CD4-positive, alpha-beta T cell (primary cell): Measurements from ENCODE around the gene RPS17. TPM values are rescaled to one million over a fixed set of nuclear protein-coding genes. Genes with fewer than 3 reads are reported as not detected.
"Not testable (repeated sequence)": the region's sequence is repeated elsewhere in the genome, so short reads cannot be mapped to it uniquely, and the experiment has no call there.

Experiments
- ATAC-seq: fragments of 200-7000 bp; cut with Tn5 transposase; one replicate; pipeline ENCODE4 v1.10.0; 2022; ENCODE audit warnings: mild to moderate bottlenecking; ENCODE audit not compliant: poor library complexity
- CTCF ChIA-PET: fragments of 350-600 bp; sonication (Branson Sonifier 250); formaldehyde crosslinking; loops from one replicate; lab custom pipeline; 2021; ENCODE audit warnings: antibody characterized with exemption, inconsistent platforms; lab: Charles Lee
- POLR2A ChIA-PET: fragments of 350-600 bp; sonication (Branson Sonifier 250); formaldehyde crosslinking; loops from one replicate; lab custom pipeline; 2021; ENCODE audit warnings: antibody characterized with exemption, inconsistent platforms; lab: Charles Lee
- DNase-seq, 14 experiments: peaks; one replicate each; pipeline ENCODE4 v3.0.0-alpha.2; 2013 to 2020; ENCODE audit warnings: mixed read lengths in 2 of 14
- H3K27ac ChIP-seq, 2 donors: one replicate each; pipeline versions ENCODE4 v1.5.1 to v1.7.0; 2013; ENCODE audit warnings: low read length in 2 of 2, low read depth in 1 of 2, mild to moderate bottlenecking in 1 of 2
- H3K27me3 ChIP-seq, 2 experiments: 1 replicate in 1 of 2; 2 replicates in 1 of 2; pipeline versions ENCODE4 v1.6.1 to v1.7.0; 2013; ENCODE audit warnings: low read length in 2 of 2, control low read depth in 1 of 2, mild to moderate bottlenecking in 1 of 2, moderate library complexity in 1 of 2; ENCODE audit not compliant: insufficient read depth in 2 of 2, control insufficient read depth in 1 of 2
- H3K36me3 ChIP-seq: one replicate; pipeline ENCODE4 v1.6.1; 2013; ENCODE audit warnings: low read length, control low read depth; ENCODE audit not compliant: insufficient read depth
- H3K4me1 ChIP-seq: one replicate; pipeline ENCODE4 v1.6.1; 2013; ENCODE audit warnings: low read length, control low read depth; ENCODE audit not compliant: insufficient read depth
- H3K4me3 ChIP-seq: one replicate; pipeline ENCODE4 v1.5.1; 2013; ENCODE audit warnings: mild to moderate bottlenecking, low read length, moderate library complexity
- H3K9me3 ChIP-seq, 2 experiments: 1 replicate in 1 of 2; 2 replicates in 1 of 2; pipeline versions ENCODE4 v1.6.1 to v1.7.0; 2013; ENCODE audit warnings: low read length in 2 of 2, mild to moderate bottlenecking in 2 of 2, control low read depth in 1 of 2, moderate library complexity in 1 of 2; ENCODE audit not compliant: control insufficient read depth in 1 of 2, insufficient read depth in 1 of 2
- H3K27ac Mint-ChIP-seq: one replicate; pipeline ENCODE4 v1.8.0; 2020; ENCODE audit warnings: mixed read lengths
- H3K27me3 Mint-ChIP-seq: one replicate; pipeline ENCODE4 v1.8.0; 2021; ENCODE audit warnings: mixed read lengths
- H3K36me3 Mint-ChIP-seq: one replicate; pipeline ENCODE4 v1.8.0; 2021; ENCODE audit warnings: low read depth, mixed read lengths
- H3K4me1 Mint-ChIP-seq: one replicate; pipeline ENCODE4 v1.8.0; 2021; ENCODE audit warnings: low read depth, mixed read lengths
- H3K4me3 Mint-ChIP-seq: one replicate; pipeline ENCODE4 v1.8.0; 2020; ENCODE audit warnings: mild to moderate bottlenecking, mixed read lengths
- H3K9me3 Mint-ChIP-seq: one replicate; pipeline ENCODE4 v1.8.0; 2020; ENCODE audit warnings: mixed read lengths
- intact Hi-C, 2 experiments: fragments of 100-400 bp; cut with DNase I in 1 of 2; cut with micrococcal nuclease in 1 of 2; formaldehyde crosslinking; loops; one replicate each; pipeline versions ENCODE4 v1.15.1 to v1.9.0; 2023 to 2025; cut with DNase I, micrococcal nuclease
- total RNA-seq, 174 experiments: library from RNA in 2 of 174; stranded (reverse) in 2 of 174; gene quantifications; one replicate each; pipeline ENCODE4 v1.2.3 and lab custom pipeline; 2021 to 2026
- TF ChIP-seq, protein P1 (sequence below): fragments of 200-600 bp; IDR thresholded peaks from one replicate; pipeline ENCODE4 v1.8.0; 2022; ENCODE audit warnings: antibody characterized with exemption, mild to moderate bottlenecking

The RPS17 gene
- total RNA-seq, 2 experiments from 2014 or later, result 3,141 to 3,180 TPM

DNA sequence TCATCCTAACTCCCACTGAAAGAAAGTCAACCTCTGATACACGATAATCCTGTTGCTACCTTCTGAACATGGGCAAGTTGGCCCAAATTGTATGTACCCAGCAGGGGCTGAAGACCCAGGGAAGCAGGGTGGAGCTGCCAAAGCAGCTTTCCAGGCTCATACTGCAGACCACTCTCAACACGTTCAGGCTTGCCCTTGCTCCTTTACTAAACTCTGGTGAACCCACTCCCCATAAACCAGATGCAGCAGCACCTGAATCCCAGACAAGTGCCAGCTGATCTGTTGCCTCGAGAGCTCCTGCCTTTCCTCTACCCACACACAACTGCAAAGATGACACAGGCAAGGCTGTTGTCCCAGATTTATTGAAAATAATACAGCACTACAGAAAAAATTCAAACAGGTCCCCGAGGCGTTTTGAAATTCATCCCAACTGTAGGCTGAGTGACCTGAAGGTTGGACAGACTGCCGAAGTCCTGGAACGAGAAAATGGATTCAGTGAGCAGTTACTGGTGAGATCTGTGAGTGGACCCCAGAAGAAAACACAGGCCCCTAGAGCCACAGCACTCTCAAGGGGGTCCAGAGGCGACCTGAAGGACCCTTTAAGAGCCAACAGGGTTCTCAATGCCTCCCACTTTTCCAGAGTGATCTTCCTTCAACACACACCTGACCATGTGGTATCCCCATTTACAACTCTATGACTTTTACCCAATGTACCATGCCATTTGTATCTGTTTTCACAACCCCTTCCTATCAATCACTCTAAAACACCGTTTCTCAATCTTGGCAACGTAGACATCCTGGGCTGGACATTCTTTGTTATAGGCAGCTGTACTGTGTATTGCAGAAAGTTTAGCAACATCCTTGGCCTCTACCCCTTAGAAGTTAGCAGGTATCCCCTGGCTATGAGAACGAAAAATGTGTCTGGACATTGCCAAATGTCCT lies 3.6 kb downstream of the RPS17 start:
- peak overlapping the region; percentile 69 for H3K4me3 Mint-ChIP-seq
- Histone ChIP-seq H3K27me3 (no peaks in the 10 kb centered on the region), H3K9me3 (peaks cover 0 to 3% of the 10 kb centered on the region in 2 experiments), H3K4me3 (no peak overlapping the region), H3K36me3 (peaks cover 46% of the 10 kb centered on the region), H3K4me1 (peaks cover 32% of the 10 kb centered on the region), H3K27ac (no peak overlapping the region)
- POLR2A ChIA-PET, result interaction anchor here (0.7 kb wide), 1 partner anchor 474 kb away, joined by 4 read pairs; the partner anchor contains the start of gene C15orf40
- peak overlapping the region; percentile 12 for H3K27ac Mint-ChIP-seq
- DNase-seq (peak in 1 of 14 experiments; percentile 12), ATAC-seq (no peak)
- TF ChIP-seq, protein P1, sequence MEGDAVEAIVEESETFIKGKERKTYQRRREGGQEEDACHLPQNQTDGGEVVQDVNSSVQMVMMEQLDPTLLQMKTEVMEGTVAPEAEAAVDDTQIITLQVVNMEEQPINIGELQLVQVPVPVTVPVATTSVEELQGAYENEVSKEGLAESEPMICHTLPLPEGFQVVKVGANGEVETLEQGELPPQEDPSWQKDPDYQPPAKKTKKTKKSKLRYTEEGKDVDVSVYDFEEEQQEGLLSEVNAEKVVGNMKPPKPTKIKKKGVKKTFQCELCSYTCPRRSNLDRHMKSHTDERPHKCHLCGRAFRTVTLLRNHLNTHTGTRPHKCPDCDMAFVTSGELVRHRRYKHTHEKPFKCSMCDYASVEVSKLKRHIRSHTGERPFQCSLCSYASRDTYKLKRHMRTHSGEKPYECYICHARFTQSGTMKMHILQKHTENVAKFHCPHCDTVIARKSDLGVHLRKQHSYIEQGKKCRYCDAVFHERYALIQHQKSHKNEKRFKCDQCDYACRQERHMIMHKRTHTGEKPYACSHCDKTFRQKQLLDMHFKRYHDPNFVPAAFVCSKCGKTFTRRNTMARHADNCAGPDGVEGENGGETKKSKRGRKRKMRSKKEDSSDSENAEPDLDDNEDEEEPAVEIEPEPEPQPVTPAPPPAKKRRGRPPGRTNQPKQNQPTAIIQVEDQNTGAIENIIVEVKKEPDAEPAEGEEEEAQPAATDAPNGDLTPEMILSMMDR, result no peak
- H3K4me1 Mint-ChIP-seq, result peaks cover 39% of the 10 kb centered on the region
- no peaks in the 10 kb centered on the region for H3K9me3 Mint-ChIP-seq
- H3K36me3 Mint-ChIP-seq, result peaks cover 81% of the 10 kb centered on the region
- intact Hi-C loops, result loop anchor here in 1 of 2 experiments (5.0 kb wide), 1 partner anchor 146 kb away; no protein-coding TSS in a partner anchor
- no peaks in the 10 kb centered on the region for H3K27me3 Mint-ChIP-seq
- CTCF ChIA-PET, result interaction anchor here (1.4 kb wide), 1 partner anchor 15 kb away, joined by 3 read pairs; no protein-coding TSS in a partner anchor

DNA sequence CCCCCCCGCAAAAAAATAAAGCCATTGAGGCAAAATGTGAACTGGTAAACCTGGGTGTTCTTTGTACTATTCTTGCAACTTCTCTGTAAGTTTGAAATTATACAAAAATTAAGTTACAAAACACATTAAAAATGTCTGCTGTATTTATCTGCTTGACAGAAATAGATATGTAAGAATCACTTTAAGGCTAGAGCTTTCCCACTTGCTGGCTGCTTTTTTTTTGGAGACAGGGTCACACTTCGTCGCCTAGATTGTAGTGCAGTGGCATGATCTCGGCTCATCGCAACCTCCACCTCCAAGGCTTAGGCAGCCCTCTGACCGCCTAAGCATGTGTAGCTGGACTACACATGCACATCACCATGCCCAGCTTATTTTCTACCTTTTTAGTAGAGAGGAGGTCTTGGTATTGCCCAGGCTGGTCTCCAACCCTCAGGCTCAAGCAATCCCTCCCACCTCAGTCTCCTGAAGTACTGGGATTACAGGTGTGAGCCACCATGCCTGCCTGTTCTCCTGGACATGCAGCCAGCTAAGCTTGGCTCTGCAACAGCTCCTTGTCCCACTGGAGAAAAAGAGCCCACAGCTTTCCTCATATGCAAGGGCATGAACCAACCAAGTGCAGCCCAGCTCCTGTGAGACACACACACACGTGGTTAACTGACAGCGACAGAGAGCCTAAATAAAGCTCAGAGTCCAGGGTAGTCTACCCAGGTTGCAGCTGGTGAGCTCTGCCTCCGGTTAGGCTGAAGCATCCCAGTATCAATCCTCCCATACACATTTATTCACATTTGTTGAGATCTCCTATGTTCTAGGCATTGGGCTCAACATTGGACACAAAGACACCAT lies 4.5 kb downstream of the RPS17 start:
- no peak overlapping the region for H3K27ac ChIP-seq
- no peaks in the 10 kb centered on the region for H3K27me3 Mint-ChIP-seq
- H3K4me1 Mint-ChIP-seq, result peaks cover 34% of the 10 kb centered on the region
- no peaks in the 10 kb centered on the region for H3K27me3 ChIP-seq
- H3K27ac Mint-ChIP-seq, result no peak overlapping the region
- peaks cover 79% of the 10 kb centered on the region for H3K36me3 Mint-ChIP-seq
- intact Hi-C loops, result loop anchor here in 1 of 2 experiments (5.0 kb wide), 1 partner anchor 147 kb away; no protein-coding TSS in a partner anchor
- H3K4me3 ChIP-seq, result no peak overlapping the region
- H3K4me3 Mint-ChIP-seq, result no peak overlapping the region
- H3K9me3 ChIP-seq, result peaks cover 0 to 3% of the 10 kb centered on the region in 2 experiments
- CTCF ChIA-PET, result no interaction called here
- H3K36me3 ChIP-seq, result peaks cover 46% of the 10 kb centered on the region
- DNase-seq (no peak), ATAC-seq (no peak)
- TF ChIP-seq, protein P1, result no peak
- no peaks in the 10 kb centered on the region for H3K9me3 Mint-ChIP-seq
- POLR2A ChIA-PET, result interaction anchor here (0.7 kb wide), 1 partner anchor 475 kb away, joined by 4 read pairs; the partner anchor contains the start of gene C15orf40
- peaks cover 29% of the 10 kb centered on the region for H3K4me1 ChIP-seq

DNA sequence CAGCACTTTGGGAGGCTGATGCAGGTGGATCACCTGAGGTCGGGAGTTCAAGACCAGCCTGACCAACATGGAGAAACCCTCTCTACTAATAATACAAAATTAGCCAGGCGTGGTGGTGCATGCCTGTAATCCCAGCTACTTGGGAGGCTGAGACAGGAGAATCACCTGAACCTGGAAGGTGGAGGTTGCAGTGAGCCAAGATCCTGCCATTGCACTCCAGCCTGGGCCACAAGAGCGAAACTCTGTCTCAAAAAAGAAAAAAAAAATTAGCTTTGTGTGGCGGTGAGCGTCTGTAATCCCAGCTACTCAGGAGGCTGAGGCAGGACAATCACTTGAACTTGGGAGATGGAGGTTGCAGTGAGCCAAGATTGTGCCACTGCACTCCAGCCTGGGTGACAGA lies 5.1 kb downstream of the RPS17 start:
- H3K4me3 ChIP-seq, H3K27me3 ChIP-seq, H3K9me3 Mint-ChIP-seq, H3K27ac ChIP-seq, POLR2A ChIA-PET, H3K27me3 Mint-ChIP-seq, H3K4me3 Mint-ChIP-seq, ATAC-seq, H3K27ac Mint-ChIP-seq, H3K9me3 ChIP-seq, CTCF ChIA-PET, DNase-seq: not testable (repeated sequence)
- intact Hi-C loops, result loop anchor here in 1 of 2 experiments (5.0 kb wide), 1 partner anchor 147 kb away; no protein-coding TSS in a partner anchor
- peaks cover 30% of the 10 kb centered on the region for H3K4me1 ChIP-seq
- peaks cover 27% of the 10 kb centered on the region for H3K4me1 Mint-ChIP-seq
- H3K36me3 ChIP-seq, result peaks cover 46% of the 10 kb centered on the region
- H3K36me3 Mint-ChIP-seq, result peaks cover 76% of the 10 kb centered on the region

DNA sequence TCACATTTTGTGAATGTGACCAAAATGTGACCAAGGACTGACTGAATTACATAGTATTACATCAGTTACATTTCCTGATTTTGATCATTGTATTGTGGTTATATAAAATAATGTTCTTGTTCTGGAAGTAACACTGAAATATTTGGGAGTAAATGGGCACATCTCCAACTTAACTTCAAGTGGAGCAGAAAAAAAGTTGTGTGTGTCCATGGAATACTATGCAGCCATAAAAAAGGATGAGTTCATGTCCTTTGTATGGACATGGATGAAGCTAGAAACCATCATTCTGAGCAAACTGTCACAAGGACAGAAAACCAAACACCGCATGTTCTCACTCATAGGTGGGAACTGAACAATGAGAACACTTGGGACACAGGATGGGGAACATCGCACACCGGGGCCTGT lies 5.8 kb downstream of the RPS17 start:
- Histone ChIP-seq H3K36me3 (peaks cover 46% of the 10 kb centered on the region), H3K4me1 (peaks cover 24% of the 10 kb centered on the region)
- H3K4me3 Mint-ChIP-seq, POLR2A ChIA-PET, intact Hi-C loops, H3K27me3 Mint-ChIP-seq, H3K4me3 ChIP-seq, H3K9me3 Mint-ChIP-seq, H3K27ac ChIP-seq, H3K27me3 ChIP-seq, H3K27ac Mint-ChIP-seq, H3K9me3 ChIP-seq, ATAC-seq, CTCF ChIA-PET, DNase-seq: not testable (repeated sequence)
- H3K36me3 Mint-ChIP-seq, result peaks cover 69% of the 10 kb centered on the region
- H3K4me1 Mint-ChIP-seq, result peaks cover 24% of the 10 kb centered on the region
